Fibroblast of lung (primary cell): Measurements from ENCODE around the gene RUNX2. TPM values are rescaled to one million over a fixed set of nuclear protein-coding genes. Genes with fewer than 3 reads are reported as not detected.

ENCODE experiments used
- DNase-seq, 2 donors: peaks; one replicate each; pipeline versions ENCODE4 v3.0.0 to v3.0.0-alpha.2; 2010; ENCODE audit warnings: low read depth in 2 of 2
- H2AFZ ChIP-seq: 2 replicates; pipeline ENCODE4 v1.5.1; 2012; ENCODE audit warnings: low read length, control low read depth, inconsistent platforms
- H3K27ac ChIP-seq: 2 replicates; pipeline ENCODE4 v1.5.1; 2011; ENCODE audit warnings: low read length, control low read depth; ENCODE audit not compliant: insufficient read depth
- H3K27me3 ChIP-seq: 2 replicates; pipeline ENCODE4 v1.5.1; 2011; ENCODE audit warnings: mild to moderate bottlenecking, low read length; ENCODE audit not compliant: control insufficient read depth, insufficient read depth
- H3K36me3 ChIP-seq: 2 replicates; pipeline ENCODE4 v1.5.1; 2011; ENCODE audit warnings: low read length; ENCODE audit not compliant: control insufficient read depth, insufficient read depth
- H3K4me1 ChIP-seq: 2 replicates; pipeline ENCODE4 v1.5.1; 2011; ENCODE audit warnings: low read length; ENCODE audit not compliant: control insufficient read depth, insufficient read depth; ENCODE audit errors: extremely low read depth
- H3K4me2 ChIP-seq: 2 replicates; pipeline ENCODE4 v1.5.1; 2011; ENCODE audit warnings: low read length, control low read depth; ENCODE audit not compliant: insufficient read depth; ENCODE audit errors: extremely low read depth
- H3K4me3 ChIP-seq, 4 experiments: fragments of 200-600 bp in 1 of 4; sonication (generic) in 1 of 4; replicated peaks in 1 of 4; 2 replicates each; pipeline ENCODE4 v1.5.1; 2011 to 2016; ENCODE audit warnings: low read length in 4 of 4, low read depth in 3 of 4, mild to moderate bottlenecking in 3 of 4, control low read depth in 2 of 4, inconsistent platforms in 1 of 4, mixed read lengths in 1 of 4; ENCODE audit not compliant: insufficient read depth in 1 of 4; ENCODE audit errors: control extremely low read depth in 1 of 4
- H3K79me2 ChIP-seq: 2 replicates; pipeline ENCODE4 v1.5.1; 2012; ENCODE audit warnings: mild to moderate bottlenecking, low read length, inconsistent platforms; ENCODE audit not compliant: control insufficient read depth, insufficient read depth
- H3K9ac ChIP-seq: 2 replicates; pipeline ENCODE4 v1.5.1; 2011; ENCODE audit warnings: mild to moderate bottlenecking, low read length, control low read depth; ENCODE audit not compliant: insufficient read depth
- H3K9me3 ChIP-seq: 2 replicates; pipeline ENCODE4 v1.5.1; 2012; ENCODE audit warnings: low read depth, low read length; ENCODE audit not compliant: control insufficient read depth, insufficient read depth
- H4K20me1 ChIP-seq: 2 replicates; pipeline ENCODE4 v1.5.1; 2011; ENCODE audit warnings: low read length; ENCODE audit not compliant: control insufficient read depth, insufficient read depth; ENCODE audit errors: extremely low read depth
- EZH2 ChIP-seq: IDR thresholded peaks from 2 replicates; pipeline ENCODE4 v1.5.1; 2012; ENCODE audit warnings: low read length, control low read depth, mild to moderate bottlenecking; ENCODE audit errors: missing control alignments
- polyA plus RNA-seq, 2 donors: library from polyadenylated mRNA; depleted of rRNA in 1 of 2; stranded (reverse) in 1 of 2; unstranded in 1 of 2; fragments of >200 nt; gene quantifications; 2 replicates each; pipeline ENCODE4 v1.2.1, GENCODE V29; 2011 to 2012; ENCODE audit warnings: missing spikeins in 1 of 2
- total RNA-seq: library from RNA; depleted of rRNA; stranded (reverse); fragments of >200 nt; gene quantifications from 2 replicates; pipeline ENCODE4 v1.2.1, GENCODE V29; 2014
- TF ChIP-seq, protein P1 (sequence below), 2 donors: IDR thresholded peaks in 1 of 2; conservative IDR thresholded peaks in 1 of 2; 1 replicate in 1 of 2; 2 replicates in 1 of 2; pipeline ENCODE4 v1.5.1; 2011 to 2012; ENCODE audit warnings: low read length in 2 of 2, control low read depth in 1 of 2, inconsistent platforms in 1 of 2, low read depth in 1 of 2, mild to moderate bottlenecking in 1 of 2

The RUNX2 gene
- total and polyA plus RNA-seq, 2 donors (not counting 1 experiment from before 2014, with no cell fraction given) = 2.5 to 4.5 TPM

- no peaks in the 10 kb centered on the region for H3K27me3 ChIP-seq
- H3K9me3 ChIP-seq = no peaks in the 10 kb centered on the region
- TF ChIP-seq EZH2 = no peak
- TF ChIP-seq, protein P1, sequence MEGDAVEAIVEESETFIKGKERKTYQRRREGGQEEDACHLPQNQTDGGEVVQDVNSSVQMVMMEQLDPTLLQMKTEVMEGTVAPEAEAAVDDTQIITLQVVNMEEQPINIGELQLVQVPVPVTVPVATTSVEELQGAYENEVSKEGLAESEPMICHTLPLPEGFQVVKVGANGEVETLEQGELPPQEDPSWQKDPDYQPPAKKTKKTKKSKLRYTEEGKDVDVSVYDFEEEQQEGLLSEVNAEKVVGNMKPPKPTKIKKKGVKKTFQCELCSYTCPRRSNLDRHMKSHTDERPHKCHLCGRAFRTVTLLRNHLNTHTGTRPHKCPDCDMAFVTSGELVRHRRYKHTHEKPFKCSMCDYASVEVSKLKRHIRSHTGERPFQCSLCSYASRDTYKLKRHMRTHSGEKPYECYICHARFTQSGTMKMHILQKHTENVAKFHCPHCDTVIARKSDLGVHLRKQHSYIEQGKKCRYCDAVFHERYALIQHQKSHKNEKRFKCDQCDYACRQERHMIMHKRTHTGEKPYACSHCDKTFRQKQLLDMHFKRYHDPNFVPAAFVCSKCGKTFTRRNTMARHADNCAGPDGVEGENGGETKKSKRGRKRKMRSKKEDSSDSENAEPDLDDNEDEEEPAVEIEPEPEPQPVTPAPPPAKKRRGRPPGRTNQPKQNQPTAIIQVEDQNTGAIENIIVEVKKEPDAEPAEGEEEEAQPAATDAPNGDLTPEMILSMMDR (conservative IDR thresholded peaks at IDR 0.05 in 1 of 2, IDR thresholded peaks at IDR 0.05 in 1 of 2; ENCODE audit: low read depth in 1 of 2, low read length in 2 of 2) = no peak
- H3K36me3 ChIP-seq = no peaks in the 10 kb centered on the region
- no peaks in the 10 kb centered on the region for H3K79me2 ChIP-seq
- H3K4me2 ChIP-seq = no peak overlapping the region
- H3K27ac ChIP-seq = no peak overlapping the region
- H3K9ac ChIP-seq = no peak overlapping the region
- H2AFZ ChIP-seq = no peak overlapping the region
- no peak overlapping the region for H3K4me3 ChIP-seq
- H4K20me1 ChIP-seq = no peaks in the 10 kb centered on the region
- DNase-seq = no peak
- peaks cover 5% of the 10 kb centered on the region for H3K4me1 ChIP-seq
Observed at GRCh38 chr6:45574014-45574461, 245.9 kb downstream of the RUNX2 start.

- no peak overlapping the region for H3K4me2 ChIP-seq
- H3K9ac ChIP-seq = no peak overlapping the region
- H3K9me3 ChIP-seq = no peaks in the 10 kb centered on the region
- H3K4me3 ChIP-seq = no peak overlapping the region
- no peak for TF ChIP-seq EZH2
- TF ChIP-seq, protein P1 (conservative IDR thresholded peaks at IDR 0.05 in 1 of 2, IDR thresholded peaks at IDR 0.05 in 1 of 2; ENCODE audit: low read depth in 1 of 2, low read length in 2 of 2) = no peak
- no peak for DNase-seq
- H3K79me2 ChIP-seq = no peaks in the 10 kb centered on the region
- peaks cover 5% of the 10 kb centered on the region for H3K4me1 ChIP-seq
- no peak overlapping the region for H2AFZ ChIP-seq
- no peaks in the 10 kb centered on the region for H3K36me3 ChIP-seq
- no peaks in the 10 kb centered on the region for H4K20me1 ChIP-seq
- H3K27me3 ChIP-seq = no peaks in the 10 kb centered on the region
- H3K27ac ChIP-seq = no peak overlapping the region
Observed at GRCh38 chr6:45574885-45575284, 246.8 kb downstream of the RUNX2 start.

GRCh38 chr6:45576648-45577624 is 248.8 kb downstream of the RUNX2 start:
- no peaks in the 10 kb centered on the region for H3K27me3 ChIP-seq
- peaks cover 5% of the 10 kb centered on the region for H3K4me1 ChIP-seq
- H3K27ac ChIP-seq = no peak overlapping the region
- no peaks in the 10 kb centered on the region for H3K9me3 ChIP-seq
- H3K79me2 ChIP-seq = no peaks in the 10 kb centered on the region
- H3K9ac ChIP-seq = no peak overlapping the region
- H3K36me3 ChIP-seq = no peaks in the 10 kb centered on the region
- TF ChIP-seq, protein P1 (conservative IDR thresholded peaks at IDR 0.05 in 1 of 2, IDR thresholded peaks at IDR 0.05 in 1 of 2; ENCODE audit: low read depth in 1 of 2, low read length in 2 of 2) = no peak
- TF ChIP-seq EZH2 = no peak
- no peak overlapping the region for H3K4me2 ChIP-seq
- H2AFZ ChIP-seq = peak overlapping the region; percentile 19
- DNase-seq = peak in 1 of 2 donors; percentile 24
- no peaks in the 10 kb centered on the region for H4K20me1 ChIP-seq
- no peak overlapping the region for H3K4me3 ChIP-seq
